IMR-90 (cell line): ENCODE measurements around the gene TNS3. TPM values are rescaled to one million over a fixed set of nuclear protein-coding genes. Genes with fewer than 3 reads are reported as not detected.

ENCODE experiments used
- ATAC-seq: fragments of 200-7000 bp; cut with Tn5 transposase; 2 replicates; pipeline ENCODE4 v1.9.1; 2020; ENCODE audit warnings: low read depth, mild to moderate bottlenecking, moderate library complexity
- BruUV-seq: library from RNA; stranded (reverse); fragments of 400-500 nt; replicated peaks from 2 replicates; lab custom pipeline; 2021; lab: Mats Ljungman, UMichigan
- CTCF ChIA-PET: fragments of 300-600 bp; formaldehyde crosslinking; extraction: SDS; loops from one replicate; lab custom pipeline; 2021; ENCODE audit warnings: antibody characterized with exemption; lab: Yijun Ruan, JAX
- POLR2A ChIA-PET: fragments of 300-600 bp; sonication (Branson Sonifier 250); formaldehyde crosslinking; loops from one replicate; lab custom pipeline; 2022; ENCODE audit warnings: antibody characterized with exemption; ENCODE audit not compliant: unreplicated experiment; lab: Charles Lee
- DNase-seq: peaks from one replicate; pipeline ENCODE4 v3.0.0; 2013
- H2AFZ ChIP-seq: replicated peaks from 2 replicates; pipeline ENCODE3; 2013; ENCODE audit warnings: low read length, mild to moderate bottlenecking; ENCODE audit not compliant: poor library complexity
- H2AK5ac ChIP-seq: 2 replicates; pipeline ENCODE4 v1.6.1; 2013; ENCODE audit warnings: low read depth, low read length, inconsistent platforms
- H2AK9ac ChIP-seq: replicated peaks from 2 replicates; pipeline ENCODE3; 2013; ENCODE audit warnings: mild to moderate bottlenecking, low read depth, low read length, moderate library complexity; ENCODE audit not compliant: poor library complexity
- H2BK120ac ChIP-seq: 2 replicates; pipeline ENCODE4 v1.6.1; 2013; ENCODE audit warnings: low read depth, low read length, inconsistent platforms
- H2BK15ac ChIP-seq: 3 replicates; pipeline ENCODE4 v1.6.1; 2013; ENCODE audit warnings: low read depth, low read length, inconsistent platforms
- H2BK20ac ChIP-seq: 2 replicates; pipeline ENCODE4 v1.6.1; 2013; ENCODE audit warnings: low read depth, mild to moderate bottlenecking, inconsistent platforms, low read length, moderate library complexity
- H2BK5ac ChIP-seq: 2 replicates; pipeline ENCODE4 v1.6.1; 2013; ENCODE audit warnings: mild to moderate bottlenecking, low read depth, low read length, inconsistent platforms; ENCODE audit not compliant: poor library complexity, severe bottlenecking
- H3K14ac ChIP-seq: replicated peaks from 2 replicates; pipeline ENCODE4 v1.6.1; 2013; ENCODE audit warnings: low read depth, low read length, inconsistent platforms
- H3K18ac ChIP-seq: 2 replicates; pipeline ENCODE4 v1.6.1; 2013; ENCODE audit warnings: low read depth, low read length, control low read depth
- H3K23ac ChIP-seq: 2 replicates; pipeline ENCODE4 v1.6.1; 2013; ENCODE audit warnings: low read depth, low read length, inconsistent platforms
- H3K27ac ChIP-seq: 2 replicates; pipeline ENCODE4 v1.5.1; 2013; ENCODE audit warnings: mild to moderate bottlenecking, control low read depth, low read length; ENCODE audit not compliant: insufficient read depth
- H3K27me3 ChIP-seq: 2 replicates; pipeline ENCODE4 v1.6.1; 2013; ENCODE audit warnings: low read length; ENCODE audit not compliant: control insufficient read depth, insufficient read depth
- H3K36me3 ChIP-seq: 2 replicates; pipeline ENCODE4 v1.6.1; 2013; ENCODE audit warnings: low read length, mixed read lengths; ENCODE audit not compliant: control insufficient read depth, insufficient read depth
- H3K4ac ChIP-seq: 2 replicates; pipeline ENCODE4 v1.6.1; 2013; ENCODE audit warnings: low read depth, low read length, inconsistent platforms
- H3K4me1 ChIP-seq: 2 replicates; pipeline ENCODE4 v1.6.1; 2013; ENCODE audit warnings: low read length, mixed read lengths; ENCODE audit not compliant: control insufficient read depth, insufficient read depth
- H3K4me2 ChIP-seq: 2 replicates; pipeline ENCODE4 v1.6.1; 2013; ENCODE audit warnings: low read depth, mild to moderate bottlenecking, control low read depth, low read length, moderate library complexity
- H3K4me3 ChIP-seq: 2 replicates; pipeline ENCODE4 v1.5.1; 2013; ENCODE audit warnings: low read depth, mild to moderate bottlenecking, control low read depth, low read length, moderate library complexity; ENCODE audit not compliant: insufficient read depth
- H3K56ac ChIP-seq: 2 replicates; pipeline ENCODE4 v1.6.1; 2013; ENCODE audit warnings: low read length, inconsistent platforms; ENCODE audit not compliant: insufficient read depth; ENCODE audit errors: extremely low read depth
- H3K79me1 ChIP-seq, 2 experiments: 2 replicates each; pipeline ENCODE4 v1.6.1; 2013; ENCODE audit warnings: low read length in 2 of 2, inconsistent platforms in 1 of 2, low read depth in 1 of 2
- H3K9ac ChIP-seq: 2 replicates; pipeline ENCODE4 v1.6.1; 2013; ENCODE audit warnings: low read depth, low read length, control low read depth
- H3K9me1 ChIP-seq: 2 replicates; pipeline ENCODE4 v1.6.1; 2013; ENCODE audit warnings: low read length, inconsistent platforms; ENCODE audit not compliant: insufficient read depth
- H3K9me3 ChIP-seq: 2 replicates; pipeline ENCODE4 v1.6.1; 2013; ENCODE audit warnings: low read length; ENCODE audit not compliant: control insufficient read depth, insufficient read depth
- H4K20me1 ChIP-seq: 2 replicates; pipeline ENCODE4 v1.6.1; 2013; ENCODE audit warnings: low read length, inconsistent platforms; ENCODE audit not compliant: insufficient read depth
- H4K5ac ChIP-seq: 2 replicates; pipeline ENCODE4 v1.6.1; 2013; ENCODE audit warnings: mild to moderate bottlenecking, low read depth, low read length, control low read depth
- H4K8ac ChIP-seq, 2 experiments: 2 replicates each; pipeline ENCODE4 v1.6.1; 2013; ENCODE audit warnings: low read depth in 2 of 2, low read length in 2 of 2, control low read depth in 1 of 2, inconsistent platforms in 1 of 2
- H4K91ac ChIP-seq: 2 replicates; pipeline ENCODE4 v1.6.1; 2013; ENCODE audit warnings: low read depth, low read length, inconsistent platforms; ENCODE audit not compliant: insufficient read depth
- BHLHE40 ChIP-seq: fragments of 150-350 bp; IDR thresholded peaks from 2 replicates; pipeline ENCODE4 v1.6.1; 2016; ENCODE audit warnings: mild to moderate bottlenecking, low read depth, low read length
- CEBPB ChIP-seq: IDR thresholded peaks from 2 replicates; pipeline ENCODE4 v1.6.1; 2012; ENCODE audit warnings: low read depth, low read length, improper control_type of control experiment
- CHD1 ChIP-seq: IDR thresholded peaks from 2 replicates; pipeline ENCODE4 v1.6.1; 2012; ENCODE audit warnings: low read depth, low read length, improper control_type of control experiment
- FOS ChIP-seq: fragments of 150-350 bp; IDR thresholded peaks from 2 replicates; pipeline ENCODE4 v1.6.1; 2016; ENCODE audit warnings: low read depth, low read length
- MAFK ChIP-seq: IDR thresholded peaks from 2 replicates; pipeline ENCODE4 v1.6.1; 2012; ENCODE audit warnings: low read depth, low read length, improper control_type of control experiment
- MAZ ChIP-seq: IDR thresholded peaks from 2 replicates; pipeline ENCODE4 v1.6.1; 2012; ENCODE audit warnings: low read depth, mild to moderate bottlenecking, low read length, improper control_type of control experiment, moderate library complexity, borderline replicate concordance
- MXI1 ChIP-seq: IDR thresholded peaks from 2 replicates; pipeline ENCODE4 v1.6.1; 2012; ENCODE audit warnings: low read depth, mild to moderate bottlenecking, low read length, moderate library complexity, borderline replicate concordance
- NFE2L2 ChIP-seq: fragments of 150-350 bp; IDR thresholded peaks from 2 replicates; pipeline ENCODE4 v1.6.1; 2016; ENCODE audit warnings: low read depth, mild to moderate bottlenecking, low read length
- RAD21 ChIP-seq: IDR thresholded peaks from 2 replicates; pipeline ENCODE4 v1.6.1; 2012; ENCODE audit warnings: low read length, improper control_type of control experiment
- RCOR1 ChIP-seq: IDR thresholded peaks from 2 replicates; pipeline ENCODE4 v1.6.1; 2012; ENCODE audit warnings: mild to moderate bottlenecking, low read length, improper control_type of control experiment; ENCODE audit not compliant: insufficient replicate concordance
- RFX5 ChIP-seq: IDR thresholded peaks from 2 replicates; pipeline ENCODE4 v1.8.0; 2012; ENCODE audit warnings: low read depth, mild to moderate bottlenecking, low read length, moderate library complexity
- SMC3 ChIP-seq: fragments of 150-350 bp; IDR thresholded peaks from 2 replicates; pipeline ENCODE4 v1.6.1; 2016; ENCODE audit warnings: low read depth, mild to moderate bottlenecking, antibody characterized with exemption, low read length, moderate library complexity
- WGBS, 2 experiments: methylation state at CpG; one replicate each; pipeline versions ENCODE4 v1.1.5 to v1.1.7; 2013; ENCODE audit warnings: missing lambda C conversion rate in 2 of 2; ENCODE audit not compliant: insufficient read length in 1 of 2; ENCODE audit errors: extremely low coverage in 2 of 2; 5-methylcytosine and 5-hydroxymethylcytosine counted together
- dilution Hi-C: fragments of 300-500 bp; cut with HindIII; formaldehyde crosslinking; loops from one replicate; pipeline ENCODE4 v1.14.3; 2018; ENCODE audit warnings: low sequenced_read_pairs; ENCODE audit not compliant: unreplicated experiment
- in situ Hi-C: fragments of 300-500 bp; cut with MboI; formaldehyde crosslinking; loops from 3 replicates; pipeline ENCODE4 v1.14.3; 2019; ENCODE audit warnings: low sequenced_read_pairs, inconsistent platforms, mixed read lengths
- intact Hi-C: fragments of 100-400 bp; cut with micrococcal nuclease; formaldehyde crosslinking; loops from 2 replicates; pipeline ENCODE4 v1.10.0; 2022
- polyA plus RNA-seq, 3 experiments: library from polyadenylated mRNA; depleted of rRNA; stranded (reverse); fragments of >200 nt; gene quantifications; 2 replicates each; pipeline ENCODE4 v1.2.3, GENCODE V29; 2012; ENCODE audit warnings: low replicate concordance in 1 of 3
- total RNA-seq: library from RNA; depleted of rRNA; stranded (reverse); fragments of >200 nt; gene quantifications from 2 replicates; pipeline ENCODE4 v1.2.3, GENCODE V29; 2012
- TF ChIP-seq, protein P1 (sequence below): fragments of 150-350 bp; IDR thresholded peaks from 2 replicates; pipeline ENCODE4 v1.6.1; 2017; ENCODE audit warnings: mild to moderate bottlenecking, antibody characterized with exemption, low read length, low read depth
- TF ChIP-seq, protein P2 (sequence below): fragments of 150-350 bp; IDR thresholded peaks from 2 replicates; pipeline ENCODE4 v1.6.1; 2016; ENCODE audit warnings: low read depth, mild to moderate bottlenecking, low read length, moderate library complexity, borderline replicate concordance
- TF ChIP-seq, protein P3 (sequence below): conservative IDR thresholded peaks from 2 replicates; pipeline ENCODE4 v1.5.1; 2012; ENCODE audit warnings: mild to moderate bottlenecking, low read depth, low read length, improper control_type of control experiment

TNS3 gene
- total and polyA plus RNA-seq, 2 of the 4 experiments (the other 2 are of a cell fraction) = 64.3 to 79.2 TPM

DNA sequence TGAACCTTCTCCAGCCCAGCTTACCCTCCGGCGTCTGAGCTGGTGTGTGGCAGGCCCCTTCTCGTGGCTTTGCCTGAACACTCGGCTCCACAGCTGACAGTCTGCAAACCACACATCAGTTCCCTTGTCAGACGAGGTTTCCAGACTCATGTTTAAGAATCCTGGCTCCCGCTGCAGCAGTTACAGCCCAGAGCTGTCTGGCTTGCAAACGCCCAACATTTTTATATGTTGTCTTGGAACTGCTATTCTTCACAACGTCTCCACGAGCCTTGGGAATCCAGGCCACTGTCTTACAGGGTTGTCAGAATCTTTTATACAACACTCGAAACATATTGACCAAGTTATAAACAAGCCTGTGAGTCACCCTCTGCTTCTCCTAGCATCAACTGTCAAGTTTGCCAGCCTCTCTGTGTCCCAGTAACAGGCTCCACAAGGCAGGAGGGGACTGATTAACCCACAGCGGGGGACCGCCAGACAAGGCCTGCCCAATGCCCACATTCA is 68.1 kb downstream of the TNS3 start:
- H4K8ac ChIP-seq = peak overlapping the region in 1 of 2 experiments; percentile 75; a peak in 2 of 4 replicates
- no peak overlapping the region for H3K18ac ChIP-seq
- H3K4me3 ChIP-seq = no peak overlapping the region
- peak overlapping the region; percentile 88 for H3K23ac ChIP-seq
- H2BK15ac ChIP-seq = peak overlapping the region; percentile 64; the same call in 1 of the 3 replicates
- H4K91ac ChIP-seq = peak overlapping the region; percentile 89
- peak overlapping the region; percentile 56; the same call in 1 of the 2 replicates for H2AK5ac ChIP-seq
- no peaks in the 10 kb centered on the region for H3K27me3 ChIP-seq
- no TSS peak for BruUV-seq
- H4K5ac ChIP-seq = no peak overlapping the region
- H4K20me1 ChIP-seq = peaks cover 52% of the 10 kb centered on the region
- DNase-seq = peak; percentile 93
- peak overlapping the region; percentile 30 for H2BK5ac ChIP-seq
- H3K14ac ChIP-seq = peak overlapping the region; percentile 61; the same call in 1 of the 2 replicates
- peak overlapping the region; percentile 25 for H2AFZ ChIP-seq
- H2AK9ac ChIP-seq = no peak overlapping the region
- H3K9ac ChIP-seq = no peak overlapping the region
- peak overlapping the region; percentile 92 for H2BK120ac ChIP-seq
- H3K9me1 ChIP-seq = peaks cover 50% of the 10 kb centered on the region
- H3K36me3 ChIP-seq = peaks cover 27% of the 10 kb centered on the region
- H3K79me1 ChIP-seq = peaks cover 50 to 91% of the 10 kb centered on the region in 2 experiments
- intact Hi-C loops = loop anchor here (2.0 to 5.0 kb wide), 2 partner anchors 67 to 304 kb away; no protein-coding TSS in a partner anchor
- no CpG with 5 or more reads among the region's 12 CpGs for WGBS, 2 experiments
- ATAC-seq = peak; percentile 92
- peak overlapping the region; percentile 91 for H2BK20ac ChIP-seq
- H3K4me2 ChIP-seq = peak overlapping the region; percentile 22
- H3K9me3 ChIP-seq = no peaks in the 10 kb centered on the region
- POLR2A ChIA-PET = no interaction called here
- in situ Hi-C loops = no loop called here
- H3K27ac ChIP-seq = peak overlapping the region; percentile 27
- peaks cover 25% of the 10 kb centered on the region for H3K4me1 ChIP-seq
- peak overlapping the region; percentile 92 for H3K4ac ChIP-seq
- dilution Hi-C loops = no loop called here
- H3K56ac ChIP-seq = peak overlapping the region; percentile 76
- CTCF ChIA-PET = no interaction called here
- TF ChIP-seq, protein P1, sequence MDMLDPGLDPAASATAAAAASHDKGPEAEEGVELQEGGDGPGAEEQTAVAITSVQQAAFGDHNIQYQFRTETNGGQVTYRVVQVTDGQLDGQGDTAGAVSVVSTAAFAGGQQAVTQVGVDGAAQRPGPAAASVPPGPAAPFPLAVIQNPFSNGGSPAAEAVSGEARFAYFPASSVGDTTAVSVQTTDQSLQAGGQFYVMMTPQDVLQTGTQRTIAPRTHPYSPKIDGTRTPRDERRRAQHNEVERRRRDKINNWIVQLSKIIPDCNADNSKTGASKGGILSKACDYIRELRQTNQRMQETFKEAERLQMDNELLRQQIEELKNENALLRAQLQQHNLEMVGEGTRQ = no peak
- TF ChIP-seq RFX5 (peak; percentile 42; the same call in 1 of the 2 replicates), MAZ (0 out of 2 replicates have a peak, but pooled peaks have one; percentile 5), RAD21 (peak; percentile 0), CHD1 (peak; percentile 80), BHLHE40 (no peak), CEBPB (peak; percentile 27; the same call in 1 of the 2 replicates), MXI1 (peak; percentile 20; the same call in 1 of the 2 replicates), FOS (peak; percentile 93), RCOR1 (no peak), SMC3 (no peak), MAFK (no peak), NFE2L2 (no peak)
- TF ChIP-seq, protein P2, sequence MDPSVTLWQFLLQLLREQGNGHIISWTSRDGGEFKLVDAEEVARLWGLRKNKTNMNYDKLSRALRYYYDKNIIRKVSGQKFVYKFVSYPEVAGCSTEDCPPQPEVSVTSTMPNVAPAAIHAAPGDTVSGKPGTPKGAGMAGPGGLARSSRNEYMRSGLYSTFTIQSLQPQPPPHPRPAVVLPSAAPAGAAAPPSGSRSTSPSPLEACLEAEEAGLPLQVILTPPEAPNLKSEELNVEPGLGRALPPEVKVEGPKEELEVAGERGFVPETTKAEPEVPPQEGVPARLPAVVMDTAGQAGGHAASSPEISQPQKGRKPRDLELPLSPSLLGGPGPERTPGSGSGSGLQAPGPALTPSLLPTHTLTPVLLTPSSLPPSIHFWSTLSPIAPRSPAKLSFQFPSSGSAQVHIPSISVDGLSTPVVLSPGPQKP = no peak
- TF ChIP-seq, protein P3, sequence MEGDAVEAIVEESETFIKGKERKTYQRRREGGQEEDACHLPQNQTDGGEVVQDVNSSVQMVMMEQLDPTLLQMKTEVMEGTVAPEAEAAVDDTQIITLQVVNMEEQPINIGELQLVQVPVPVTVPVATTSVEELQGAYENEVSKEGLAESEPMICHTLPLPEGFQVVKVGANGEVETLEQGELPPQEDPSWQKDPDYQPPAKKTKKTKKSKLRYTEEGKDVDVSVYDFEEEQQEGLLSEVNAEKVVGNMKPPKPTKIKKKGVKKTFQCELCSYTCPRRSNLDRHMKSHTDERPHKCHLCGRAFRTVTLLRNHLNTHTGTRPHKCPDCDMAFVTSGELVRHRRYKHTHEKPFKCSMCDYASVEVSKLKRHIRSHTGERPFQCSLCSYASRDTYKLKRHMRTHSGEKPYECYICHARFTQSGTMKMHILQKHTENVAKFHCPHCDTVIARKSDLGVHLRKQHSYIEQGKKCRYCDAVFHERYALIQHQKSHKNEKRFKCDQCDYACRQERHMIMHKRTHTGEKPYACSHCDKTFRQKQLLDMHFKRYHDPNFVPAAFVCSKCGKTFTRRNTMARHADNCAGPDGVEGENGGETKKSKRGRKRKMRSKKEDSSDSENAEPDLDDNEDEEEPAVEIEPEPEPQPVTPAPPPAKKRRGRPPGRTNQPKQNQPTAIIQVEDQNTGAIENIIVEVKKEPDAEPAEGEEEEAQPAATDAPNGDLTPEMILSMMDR = no peak
